ENCODE results near the gene DIRAS1. TPM values are rescaled to one million over a fixed set of nuclear protein-coding genes. Genes with fewer than 3 reads are reported as not detected.
A peak's percentile ranks its signal among the peaks of the same experiment; 100 is the strongest.

DIRAS1 gene
- polyA plus RNA-seq, 1 experiment, result 21.4 TPM

- Histone ChIP-seq H3K4me3 (ENCODE audit: low read depth, low read length) (no peak overlapping the region), H3K36me3 (ENCODE audit: control insufficient read depth, insufficient read depth, low read length) (no peaks in the 10 kb centered on the region), H3K27me3 (ENCODE audit: control insufficient read depth, insufficient read depth, low read length) (peaks cover 4% of the 10 kb centered on the region; the same call in 1 of the 2 replicates)
- DNase-seq (ENCODE audit: low read depth), result no peak
- CTCF ChIA-PET, result interaction anchor here (0.7 to 2.4 kb wide), 5 partner anchors 13 to 86 kb away, joined by 3 to 15 read pairs (median 4); no protein-coding TSS in a partner anchor
- POLR2A ChIA-PET, result no interaction called here
- no peak for TF ChIP-seq CTCF (IDR thresholded peaks at IDR 0.05; ENCODE audit: insufficient read depth, low read depth, low read length)
These were observed 2.2 kb upstream of the DIRAS1 start for GRCh38 chr19:2723345-2723715.

- DNase-seq (ENCODE audit: low read depth), result peak; percentile 33
- H3K27me3 ChIP-seq (ENCODE audit: control insufficient read depth, insufficient read depth, low read length), result peaks cover 4% of the 10 kb centered on the region; the same call in 1 of the 2 replicates
- ChIA-PET CTCF (interaction anchor here (0.7 to 2.4 kb wide), 4 partner anchors 12 to 86 kb away, joined by 3 to 15 read pairs (median 6); no protein-coding TSS in a partner anchor), POLR2A (no interaction called here)
- TF ChIP-seq CTCF (IDR thresholded peaks at IDR 0.05; ENCODE audit: insufficient read depth, low read depth, low read length), result no peak
- no peak overlapping the region for H3K4me3 ChIP-seq (ENCODE audit: low read depth, low read length)
- H3K36me3 ChIP-seq (ENCODE audit: control insufficient read depth, insufficient read depth, low read length), result no peaks in the 10 kb centered on the region
These were observed 1.6 kb upstream of the DIRAS1 start for GRCh38 chr19:2722541-2723344.

GRCh38 chr19:2721570-2722540, 683 bp upstream of the DIRAS1 start:
- ChIA-PET CTCF (interaction anchor here (2.4 kb wide), 1 partner anchor 73 kb away, joined by 15 read pairs; no protein-coding TSS in a partner anchor), POLR2A (no interaction called here)
- H3K36me3 ChIP-seq (ENCODE audit: control insufficient read depth, insufficient read depth, low read length), result no peaks in the 10 kb centered on the region
- peaks cover 4% of the 10 kb centered on the region; the same call in 1 of the 2 replicates for H3K27me3 ChIP-seq (ENCODE audit: control insufficient read depth, insufficient read depth, low read length)
- TF ChIP-seq CTCF (IDR thresholded peaks at IDR 0.05; ENCODE audit: insufficient read depth, low read depth, low read length), result no peak
- no peak for DNase-seq (ENCODE audit: low read depth)
- peak overlapping the region; percentile 64 for H3K4me3 ChIP-seq (ENCODE audit: low read depth, low read length)

- H3K36me3 ChIP-seq (ENCODE audit: control insufficient read depth, insufficient read depth, low read length), result peaks cover 1% of the 10 kb centered on the region; the same call in 1 of the 2 replicates
- DNase-seq (ENCODE audit: low read depth), result no peak
- H3K27me3 ChIP-seq (ENCODE audit: control insufficient read depth, insufficient read depth, low read length), result no peaks in the 10 kb centered on the region
- peak overlapping the region; percentile 64 for H3K4me3 ChIP-seq (ENCODE audit: low read depth, low read length)
- POLR2A ChIA-PET, result no interaction called here
- 0 out of 2 replicates have a peak, but pooled peaks have one; percentile 18 for TF ChIP-seq CTCF (IDR thresholded peaks at IDR 0.05; ENCODE audit: insufficient read depth, low read depth, low read length)
- CTCF ChIA-PET, result interaction anchor here (1.0 kb wide), 1 partner anchor 28 kb away, joined by 3 read pairs; no protein-coding TSS in a partner anchor
These were observed 1.0 kb downstream of the DIRAS1 start for GRCh38 chr19:2719920-2720776.
